ENCODE data around the gene CANX. TPM values are rescaled to one million over a fixed set of nuclear protein-coding genes. Genes with fewer than 3 reads are reported as not detected.
A peak's percentile ranks its signal among the peaks of the same experiment; 100 is the strongest.

The CANX gene
- total and polyA plus RNA-seq, 2 of the 13 experiments (the other 11 are each of a cell fraction or from before 2014, with no cell fraction given), result 477 to 680 TPM

DNA sequence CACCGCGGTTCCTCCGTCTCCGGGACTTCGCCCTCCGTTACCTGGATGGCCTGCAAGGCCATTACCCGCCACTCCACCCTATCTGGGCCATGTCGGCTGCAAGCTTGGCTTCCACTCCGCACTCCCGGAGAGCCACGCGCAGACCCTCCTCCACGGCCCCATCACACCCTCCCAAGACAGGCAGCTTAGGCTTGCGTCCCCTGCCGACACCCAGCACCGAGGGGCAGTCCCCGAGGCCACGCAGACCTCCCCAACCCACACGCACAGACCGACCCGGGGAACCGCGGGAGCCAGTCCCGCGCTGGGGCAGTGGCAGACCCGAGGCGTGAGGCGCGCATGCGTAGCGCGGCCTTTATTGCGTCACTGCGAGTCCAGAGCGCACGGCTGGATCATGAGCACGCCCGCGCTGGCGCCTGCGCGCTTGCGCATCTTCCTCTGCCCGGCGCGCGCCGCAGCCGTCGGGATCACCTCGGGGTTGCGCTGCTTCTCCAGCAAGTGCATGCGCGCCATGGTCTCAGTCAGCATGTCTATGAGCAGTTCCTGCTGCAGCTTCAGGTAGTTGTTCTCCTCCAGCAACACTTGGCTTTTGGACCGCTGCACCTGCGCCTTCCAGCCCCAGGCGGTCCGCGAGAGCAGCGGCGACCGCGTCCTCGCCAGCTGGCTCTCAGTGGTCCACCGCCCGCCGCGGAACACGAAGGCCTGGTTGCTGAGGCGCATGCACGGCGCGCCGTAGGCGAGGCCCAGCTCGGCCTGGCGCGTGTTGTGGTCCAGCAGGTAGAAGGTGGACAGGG lies 20.3 kb upstream of the CANX start (continued):
- TF ChIP-seq EED (CRISPR knock-in tag; IDR thresholded peaks at IDR 0.05) (peak; percentile 91), ZKSCAN5 (CRISPR knock-in tag; IDR thresholded peaks at IDR 0.05) (no peak), MLLT10 (CRISPR knock-in tag; IDR thresholded peaks at IDR 0.05) (no peak), ZNF207 (IDR thresholded peaks at IDR 0.05; ENCODE audit: borderline replicate concordance) (no peak), PHF20 (CRISPR knock-in tag; IDR thresholded peaks at IDR 0.05) (peak; percentile 58), ZNF644 (CRISPR knock-in tag; IDR thresholded peaks at IDR 0.05; ENCODE audit: low read depth) (no peak), FOXK2 (IDR thresholded peaks at IDR 0.05) (no peak), NCOR1 (IDR thresholded peaks at IDR 0.05; ENCODE audit: borderline replicate concordance, low read length) (peak; percentile 56; the same call in 1 of the 2 replicates), ZNF24 (IDR thresholded peaks at IDR 0.05) (no peak), KDM5B (CRISPR knock-in tag; IDR thresholded peaks at IDR 0.05; ENCODE audit: borderline replicate concordance) (peak; percentile 80; the same call in 1 of the 2 replicates), SP5 (CRISPR knock-in tag; IDR thresholded peaks at IDR 0.05; ENCODE audit: borderline replicate concordance, low read depth) (no peak), SRF (IDR thresholded peaks at IDR 0.05; ENCODE audit: low read depth, low read length) (no peak), MEIS1 (CRISPR knock-in tag; IDR thresholded peaks at IDR 0.05; ENCODE audit: borderline replicate concordance) (peak; percentile 79; the same call in 1 of the 2 replicates), GLI4 (CRISPR knock-in tag; IDR thresholded peaks at IDR 0.05; ENCODE audit: borderline replicate concordance) (no peak), ZNF530 (CRISPR knock-in tag; IDR thresholded peaks at IDR 0.05; ENCODE audit: low read depth) (no peak), KAT7 (CRISPR knock-in tag; IDR thresholded peaks at IDR 0.05; ENCODE audit: borderline replicate concordance) (peak; percentile 78), DNMT3B (CRISPR knock-in tag; conservative IDR thresholded peaks at IDR 0.05) (no peak), NR2C2 (CRISPR knock-in tag; IDR thresholded peaks at IDR 0.05; ENCODE audit: borderline replicate concordance) (peak; percentile 67), MAFK (conservative IDR thresholded peaks at IDR 0.05 in 1 of 2, IDR thresholded peaks at IDR 0.05 in 1 of 2; ENCODE audit: low read length in 2 of 2) (no peak), RNF2 (conservative IDR thresholded peaks at IDR 0.05; ENCODE audit: low read depth) (peak; percentile 71), GLMP (CRISPR knock-in tag; IDR thresholded peaks at IDR 0.05; ENCODE audit: borderline replicate concordance) (peak; percentile 62; the same call in 1 of the 2 replicates), TBX3 (IDR thresholded peaks at IDR 0.05; ENCODE audit: borderline replicate concordance) (no peak), ZNF850 (CRISPR knock-in tag; conservative IDR thresholded peaks at IDR 0.05) (0 out of 2 replicates have a peak, but pooled peaks have one; percentile 85), CHD2 (IDR thresholded peaks at IDR 0.05; ENCODE audit: low read depth, low read length) (no peak), ZNF446 (CRISPR knock-in tag; IDR thresholded peaks at IDR 0.05) (no peak), ZFY (CRISPR knock-in tag; IDR thresholded peaks at IDR 0.05) (peak; percentile 94), SALL2 (CRISPR knock-in tag; IDR thresholded peaks at IDR 0.05) (peak; percentile 87), SOX6 (IDR thresholded peaks at IDR 0.05) (no peak), SOX6 (CRISPR knock-in tag; IDR thresholded peaks at IDR 0.05) (peak; percentile 54)
- TF ChIP-seq, protein P1, sequence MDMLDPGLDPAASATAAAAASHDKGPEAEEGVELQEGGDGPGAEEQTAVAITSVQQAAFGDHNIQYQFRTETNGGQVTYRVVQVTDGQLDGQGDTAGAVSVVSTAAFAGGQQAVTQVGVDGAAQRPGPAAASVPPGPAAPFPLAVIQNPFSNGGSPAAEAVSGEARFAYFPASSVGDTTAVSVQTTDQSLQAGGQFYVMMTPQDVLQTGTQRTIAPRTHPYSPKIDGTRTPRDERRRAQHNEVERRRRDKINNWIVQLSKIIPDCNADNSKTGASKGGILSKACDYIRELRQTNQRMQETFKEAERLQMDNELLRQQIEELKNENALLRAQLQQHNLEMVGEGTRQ (IDR thresholded peaks at IDR 0.05; ENCODE audit: low read depth, low read length), result no peak
- TF ChIP-seq, protein P1 (CRISPR knock-in tag; IDR thresholded peaks at IDR 0.05; ENCODE audit: borderline replicate concordance), result no peak; the same call in 1 of the 2 replicates

All from HepG2 (cell line).